ENCODE results near the gene B3GALT5. TPM values are rescaled to one million over a fixed set of nuclear protein-coding genes. Genes with fewer than 3 reads are reported as not detected.

B3GALT5 gene
- total RNA-seq, 2 experiments from 2014 or later: not detected

GRCh38 chr21:39705849-39706248 lies 93.1 kb downstream of the B3GALT5 start:
- no peak overlapping the region for H3K27ac Mint-ChIP-seq
- DNase-seq: no peak
- ChIA-PET CTCF (interaction anchor here (0.9 kb wide), 1 partner anchor 9 kb away, joined by 3 read pairs; no protein-coding TSS in a partner anchor), POLR2A (no interaction called here)
- H3K27me3 Mint-ChIP-seq: peaks cover 5% of the 10 kb centered on the region
- no peaks in the 10 kb centered on the region for H3K36me3 Mint-ChIP-seq
- no peak overlapping the region for H3K4me3 Mint-ChIP-seq
- H3K4me1 Mint-ChIP-seq (ENCODE audit: low read depth): no peaks in the 10 kb centered on the region
- H3K9me3 Mint-ChIP-seq: peaks cover 10% of the 10 kb centered on the region
- intact Hi-C loops (cut with micrococcal nuclease): no loop called here

- H3K4me1 Mint-ChIP-seq (ENCODE audit: low read depth): no peaks in the 10 kb centered on the region
- CTCF ChIA-PET: no interaction called here
These were observed 94.6 kb downstream of the B3GALT5 start for GRCh38 chr21:39707316-39707715.

GRCh38 chr21:39710866-39711265 lies 98.1 kb downstream of the B3GALT5 start:
- H3K4me1 Mint-ChIP-seq (ENCODE audit: low read depth): no peaks in the 10 kb centered on the region
- CTCF ChIA-PET: no interaction called here
- intact Hi-C loops (cut with micrococcal nuclease): no loop called here
- H3K36me3 Mint-ChIP-seq: no peaks in the 10 kb centered on the region
- no peak for DNase-seq
- no peaks in the 10 kb centered on the region for H3K9me3 Mint-ChIP-seq
- no peak overlapping the region for H3K4me3 Mint-ChIP-seq
- POLR2A ChIA-PET: no interaction called here
- no peak overlapping the region for H3K27ac Mint-ChIP-seq
- H3K27me3 Mint-ChIP-seq: peaks cover 5% of the 10 kb centered on the region

More at GRCh38 chr21:39707316-39707715, 94.6 kb downstream of the B3GALT5 start:
- no peak for DNase-seq
- Mint-ChIP-seq H3K4me3 (no peak overlapping the region), H3K36me3 (no peaks in the 10 kb centered on the region), H3K9me3 (peaks cover 10% of the 10 kb centered on the region), H3K27ac (no peak overlapping the region), H3K27me3 (peaks cover 5% of the 10 kb centered on the region)
- intact Hi-C loops (cut with micrococcal nuclease): no loop called here
- POLR2A ChIA-PET: no interaction called here

GRCh38 chr21:39712273-39712672 lies 99.5 kb downstream of the B3GALT5 start:
- peaks cover 3% of the 10 kb centered on the region for H3K27me3 Mint-ChIP-seq
- no peak for DNase-seq
- ChIA-PET CTCF (interaction anchor here (1.8 kb wide), 1 partner anchor 194 kb away, joined by 11 read pairs; no protein-coding TSS in a partner anchor), POLR2A (no interaction called here)
- H3K27ac Mint-ChIP-seq: no peak overlapping the region
- intact Hi-C loops (cut with micrococcal nuclease): no loop called here
- no peak overlapping the region for H3K4me3 Mint-ChIP-seq
- H3K4me1 Mint-ChIP-seq (ENCODE audit: low read depth): no peaks in the 10 kb centered on the region
- no peaks in the 10 kb centered on the region for H3K36me3 Mint-ChIP-seq
- H3K9me3 Mint-ChIP-seq: no peaks in the 10 kb centered on the region

- ChIA-PET POLR2A (no interaction called here), CTCF (interaction anchor here (1.2 to 1.8 kb wide), 2 partner anchors 195 kb away, joined by 7 to 11 read pairs; no protein-coding TSS in a partner anchor)
- no peaks in the 10 kb centered on the region for H3K9me3 Mint-ChIP-seq
- H3K27ac Mint-ChIP-seq: no peak overlapping the region
- intact Hi-C loops (cut with micrococcal nuclease): no loop called here
- H3K4me3 Mint-ChIP-seq: no peak overlapping the region
- H3K36me3 Mint-ChIP-seq: no peaks in the 10 kb centered on the region
- H3K4me1 Mint-ChIP-seq (ENCODE audit: low read depth): no peaks in the 10 kb centered on the region
- no peaks in the 10 kb centered on the region for H3K27me3 Mint-ChIP-seq
- no peak for DNase-seq
These were observed 100.2 kb downstream of the B3GALT5 start for GRCh38 chr21:39712976-39713375.

GRCh38 chr21:39713905-39714304 lies 101.2 kb downstream of the B3GALT5 start:
- DNase-seq: no peak
- CTCF ChIA-PET: interaction anchor here (0.8 to 1.2 kb wide), 2 partner anchors 190 to 196 kb away, joined by 3 to 7 read pairs; no protein-coding TSS in a partner anchor
- no peaks in the 10 kb centered on the region for H3K9me3 Mint-ChIP-seq
- no peaks in the 10 kb centered on the region for H3K36me3 Mint-ChIP-seq
- peaks cover 1% of the 10 kb centered on the region for H3K27me3 Mint-ChIP-seq
- POLR2A ChIA-PET: no interaction called here
- H3K4me3 Mint-ChIP-seq: no peak overlapping the region
- no peaks in the 10 kb centered on the region for H3K4me1 Mint-ChIP-seq (ENCODE audit: low read depth)
- H3K27ac Mint-ChIP-seq: no peak overlapping the region
- intact Hi-C loops (cut with micrococcal nuclease): no loop called here

- no peak overlapping the region for H3K4me3 Mint-ChIP-seq
- H3K27ac Mint-ChIP-seq: no peak overlapping the region
- no peak for DNase-seq
- no peaks in the 10 kb centered on the region for H3K9me3 Mint-ChIP-seq
- peaks cover 1% of the 10 kb centered on the region for H3K27me3 Mint-ChIP-seq
- intact Hi-C loops (cut with micrococcal nuclease): no loop called here
- ChIA-PET POLR2A (no interaction called here), CTCF (interaction anchor here (0.8 to 1.2 kb wide), 2 partner anchors 191 to 196 kb away, joined by 3 to 7 read pairs; no protein-coding TSS in a partner anchor)
- H3K4me1 Mint-ChIP-seq (ENCODE audit: low read depth): no peaks in the 10 kb centered on the region
- no peaks in the 10 kb centered on the region for H3K36me3 Mint-ChIP-seq
These were observed 101.6 kb downstream of the B3GALT5 start for GRCh38 chr21:39714331-39714730.

- ChIA-PET POLR2A (no interaction called here), CTCF (interaction anchor here (0.9 to 2.7 kb wide), 5 partner anchors 8 to 198 kb away, joined by 3 to 19 read pairs (median 3); no protein-coding TSS in a partner anchor)
- Mint-ChIP-seq H3K4me1 (ENCODE audit: low read depth) (no peaks in the 10 kb centered on the region), H3K9me3 (no peaks in the 10 kb centered on the region), H3K4me3 (no peak overlapping the region), H3K27me3 (peaks cover 1% of the 10 kb centered on the region), H3K27ac (no peak overlapping the region), H3K36me3 (no peaks in the 10 kb centered on the region)
- DNase-seq: peak; percentile 43
- intact Hi-C loops (cut with micrococcal nuclease): no loop called here
These were observed 103.2 kb downstream of the B3GALT5 start for GRCh38 chr21:39715804-39716397.

- Mint-ChIP-seq H3K36me3 (no peaks in the 10 kb centered on the region), H3K4me1 (ENCODE audit: low read depth) (no peaks in the 10 kb centered on the region), H3K9me3 (no peaks in the 10 kb centered on the region), H3K27me3 (peaks cover 1% of the 10 kb centered on the region), H3K27ac (no peak overlapping the region), H3K4me3 (no peak overlapping the region)
- intact Hi-C loops (cut with micrococcal nuclease): no loop called here
- POLR2A ChIA-PET: no interaction called here
- CTCF ChIA-PET: no interaction called here
- no peak for DNase-seq
These were observed 107.5 kb downstream of the B3GALT5 start for GRCh38 chr21:39720126-39720778.

- H3K9me3 Mint-ChIP-seq: no peaks in the 10 kb centered on the region
- POLR2A ChIA-PET: no interaction called here
- H3K27ac Mint-ChIP-seq: no peak overlapping the region
- intact Hi-C loops (cut with micrococcal nuclease): no loop called here
- no peak overlapping the region for H3K4me3 Mint-ChIP-seq
- H3K4me1 Mint-ChIP-seq (ENCODE audit: low read depth): no peaks in the 10 kb centered on the region
- H3K36me3 Mint-ChIP-seq: no peaks in the 10 kb centered on the region
- CTCF ChIA-PET: interaction anchor here (2.4 kb wide), 1 partner anchor 204 kb away, joined by 9 read pairs; no protein-coding TSS in a partner anchor
- H3K27me3 Mint-ChIP-seq: peaks cover 1% of the 10 kb centered on the region
- DNase-seq: no peak
These were observed 109.1 kb downstream of the B3GALT5 start for GRCh38 chr21:39721885-39722284.

All from activated CD4-positive, alpha-beta memory T cell treated with anti-CD3 and anti-CD28 coated beads for 36 hours (primary cell).